OCI-LY1 (cell line): ENCODE measurements around the gene TRANK1.

Source experiments
- H2AFZ ChIP-seq: fragments of 200-600 bp; sonication (generic), shearing (Covaris generic); 2 replicates; pipeline ENCODE4 v1.6.0; 2014; ENCODE audit warnings: antibody characterized with exemption, mild to moderate bottlenecking, low read length
- H3F3A ChIP-seq: fragments of 200-600 bp; sonication (generic), shearing (Covaris generic); 2 replicates; pipeline ENCODE4 v1.6.0; 2014; ENCODE audit warnings: mild to moderate bottlenecking, antibody characterized with exemption, low read length, moderate library complexity; ENCODE audit not compliant: insufficient read depth
- H3K27ac ChIP-seq: fragments of 200-600 bp; sonication (generic); 2 replicates; pipeline ENCODE4 v1.5.1; 2014; ENCODE audit warnings: low read length, mixed run types, mild to moderate bottlenecking, low read depth; ENCODE audit not compliant: poor library complexity, severe bottlenecking
- H3K27me3 ChIP-seq: fragments of 200-600 bp; sonication (generic); 2 replicates; pipeline ENCODE4 v1.6.0; 2014; ENCODE audit warnings: antibody characterized with exemption, mild to moderate bottlenecking, low read length, moderate library complexity; ENCODE audit not compliant: insufficient read depth
- H3K36me3 ChIP-seq: fragments of 200-600 bp; sonication (generic); 2 replicates; pipeline ENCODE4 v1.6.1; 2014; ENCODE audit warnings: mild to moderate bottlenecking, antibody characterized with exemption, low read length, moderate library complexity, mixed read lengths; ENCODE audit not compliant: insufficient read depth
- H3K4me1 ChIP-seq: fragments of 200-600 bp; sonication (generic); 2 replicates; pipeline ENCODE4 v1.5.1; 2014; ENCODE audit warnings: mild to moderate bottlenecking, low read length, moderate library complexity; ENCODE audit not compliant: insufficient read depth, severe bottlenecking
- H3K4me2 ChIP-seq: fragments of 200-600 bp; sonication (generic), shearing (Covaris generic); 2 replicates; pipeline ENCODE4 v1.6.1; 2014; ENCODE audit warnings: low read length
- H3K4me3 ChIP-seq: fragments of 200-600 bp; sonication (generic); 2 replicates; pipeline ENCODE4 v1.5.1; 2014; ENCODE audit warnings: low read length, low read depth, mild to moderate bottlenecking, mixed read lengths; ENCODE audit not compliant: poor library complexity, severe bottlenecking
- H3K79me2 ChIP-seq: fragments of 200-600 bp; shearing (Covaris generic); 2 replicates; pipeline ENCODE4 v1.6.1; 2016; ENCODE audit warnings: mixed run types, low read length, mixed read lengths; ENCODE audit not compliant: insufficient read depth
- H3K9ac ChIP-seq: fragments of 200-600 bp; sonication (generic), shearing (Covaris generic); 2 replicates; pipeline ENCODE4 v1.6.1; 2014; ENCODE audit warnings: mild to moderate bottlenecking, low read length, mixed read lengths
- H3K9me2 ChIP-seq: fragments of 200-600 bp; sonication (generic), shearing (Covaris generic); 2 replicates; pipeline ENCODE4 v1.6.1; 2014; ENCODE audit warnings: low read depth, mild to moderate bottlenecking, low read length, mixed read lengths
- H3K9me3 ChIP-seq: fragments of 200-600 bp; shearing (Covaris generic); 2 replicates; pipeline ENCODE4 v1.6.1; 2014; ENCODE audit warnings: low read length, mixed read lengths
- H4K20me1 ChIP-seq: fragments of 200-600 bp; sonication (generic), shearing (Covaris generic); 2 replicates; pipeline ENCODE4 v1.6.0; 2016; ENCODE audit warnings: mild to moderate bottlenecking, low read length; ENCODE audit not compliant: insufficient read depth
- CTCF ChIP-seq: fragments of 200-600 bp; sonication (generic), shearing (Covaris generic); IDR thresholded peaks from 2 replicates; pipeline ENCODE4 v1.5.1; 2017; ENCODE audit warnings: mild to moderate bottlenecking, antibody characterized with exemption, low read length, moderate library complexity, mixed read lengths
- EZH2 ChIP-seq: fragments of 200-600 bp; sonication (generic), shearing (Covaris generic); IDR thresholded peaks from 2 replicates; pipeline ENCODE4 v1.8.0; 2017; ENCODE audit warnings: borderline replicate concordance, mixed run types, mild to moderate bottlenecking, antibody characterized with exemption, low read length, moderate library complexity, mixed read lengths

TRANK1 gene

DNA sequence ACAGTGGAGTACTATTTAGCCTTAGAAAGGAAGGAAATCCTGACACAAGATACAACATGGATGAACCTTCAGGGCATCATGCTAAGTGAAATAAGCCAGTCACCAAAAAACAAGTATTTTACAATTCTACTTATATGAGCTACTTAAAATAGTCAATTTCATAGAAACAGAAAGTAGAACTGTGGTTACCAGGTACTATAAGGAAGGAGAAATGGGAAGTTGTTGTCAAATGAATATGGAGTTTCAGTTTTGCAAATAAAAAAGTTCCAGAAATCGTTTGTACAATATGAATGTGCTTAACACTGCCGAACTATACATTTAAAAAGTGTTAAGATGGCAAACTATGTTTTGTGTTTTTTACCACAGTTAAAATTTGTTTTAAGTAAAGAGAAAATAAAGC lies 26.8 kb downstream of the TRANK1 start:
- H3K4me2 ChIP-seq, result peak overlapping the region; percentile 55
- no peaks in the 10 kb centered on the region for H4K20me1 ChIP-seq
- peaks cover 9% of the 10 kb centered on the region for H3K9me3 ChIP-seq
- H3K4me3 ChIP-seq, result peak overlapping the region; percentile 35
- TF ChIP-seq EZH2 (no peak), CTCF (no peak)
- H3F3A ChIP-seq, result no peaks in the 10 kb centered on the region; the same call in 1 of the 2 replicates
- H2AFZ ChIP-seq, result no peak overlapping the region
- peaks cover 63% of the 10 kb centered on the region for H3K4me1 ChIP-seq
- peak overlapping the region; percentile 57 for H3K27ac ChIP-seq
- H3K27me3 ChIP-seq, result no peaks in the 10 kb centered on the region
- H3K9me2 ChIP-seq, result no peaks in the 10 kb centered on the region
- H3K79me2 ChIP-seq, result peaks cover 64% of the 10 kb centered on the region
- H3K36me3 ChIP-seq, result peaks cover 31% of the 10 kb centered on the region
- no peak overlapping the region for H3K9ac ChIP-seq

GRCh38 chr3:36911990-36912804 lies 32.7 kb downstream of the TRANK1 start:
- Histone ChIP-seq H3K9me3 (no peaks in the 10 kb centered on the region), H3K9ac (peak overlapping the region; percentile 76), H3K9me2 (no peaks in the 10 kb centered on the region), H3K27me3 (no peaks in the 10 kb centered on the region), H3K4me1 (peaks cover 84% of the 10 kb centered on the region), H3K4me3 (peak overlapping the region; percentile 47), H3K4me2 (peak overlapping the region; percentile 70), H3F3A (peaks cover 7% of the 10 kb centered on the region; the same call in 1 of the 2 replicates), H3K36me3 (peaks cover 4% of the 10 kb centered on the region; the same call in 1 of the 2 replicates), H3K79me2 (peaks cover 27% of the 10 kb centered on the region), H3K27ac (peak overlapping the region; percentile 99), H4K20me1 (no peaks in the 10 kb centered on the region), H2AFZ (no peak overlapping the region)
- TF ChIP-seq CTCF (no peak), EZH2 (no peak)

GRCh38 chr3:36909666-36910065 lies 35.2 kb downstream of the TRANK1 start:
- Histone ChIP-seq H3K27me3 (no peaks in the 10 kb centered on the region), H3K9me2 (no peaks in the 10 kb centered on the region), H3K4me3 (no peak overlapping the region), H3K36me3 (peaks cover 17% of the 10 kb centered on the region), H4K20me1 (no peaks in the 10 kb centered on the region), H3K4me1 (peaks cover 80% of the 10 kb centered on the region), H2AFZ (no peak overlapping the region), H3K27ac (peak overlapping the region; percentile 85), H3K79me2 (peaks cover 14% of the 10 kb centered on the region), H3F3A (peaks cover 7% of the 10 kb centered on the region; the same call in 1 of the 2 replicates), H3K9me3 (no peaks in the 10 kb centered on the region), H3K9ac (no peak overlapping the region), H3K4me2 (peak overlapping the region; percentile 88)
- no peak for TF ChIP-seq EZH2
- no peak for TF ChIP-seq CTCF
